Stimulated activated CD8-positive, alpha-beta memory T cell treated with anti-CD3 and anti-CD28 coated beads, Interleukin-12 subunit alpha, Interleukin-12 subunit beta, amount 100 ng/mL, for 1 hour (primary cell): ENCODE data around the gene PCDH9.
"Not testable (repeated sequence)": the region's sequence is repeated elsewhere in the genome, so short reads cannot be mapped to it uniquely, and the experiment has no call there.

Source experiments
- DNase-seq: peaks from one replicate; pipeline ENCODE4 v3.0.0-alpha.2; 2020; ENCODE audit warnings: low read depth

Gene PCDH9

GRCh38 chr13:66265371-66265770, 964.8 kb downstream of the PCDH9 start:
- no peak for DNase-seq

DNA sequence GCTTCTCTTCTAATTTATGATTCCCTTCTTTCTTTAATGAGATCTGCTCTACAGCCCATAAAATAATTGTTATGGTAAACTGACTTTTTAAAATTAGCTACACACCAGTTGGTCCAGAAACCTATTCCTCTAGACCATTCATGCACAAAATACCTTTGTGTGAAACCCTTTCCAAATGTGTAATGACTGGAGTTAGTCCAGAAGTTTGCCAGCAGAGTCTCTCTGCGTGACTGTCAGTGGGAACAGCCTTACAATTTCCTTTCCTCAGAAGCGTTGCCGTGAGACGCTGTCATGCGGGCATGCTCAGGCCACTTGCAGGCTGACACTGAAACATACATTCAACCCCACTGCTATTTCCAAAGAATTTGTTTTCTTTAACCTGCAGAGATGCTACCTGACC, 965.2 kb downstream of the PCDH9 start:
- no peak for DNase-seq

DNA sequence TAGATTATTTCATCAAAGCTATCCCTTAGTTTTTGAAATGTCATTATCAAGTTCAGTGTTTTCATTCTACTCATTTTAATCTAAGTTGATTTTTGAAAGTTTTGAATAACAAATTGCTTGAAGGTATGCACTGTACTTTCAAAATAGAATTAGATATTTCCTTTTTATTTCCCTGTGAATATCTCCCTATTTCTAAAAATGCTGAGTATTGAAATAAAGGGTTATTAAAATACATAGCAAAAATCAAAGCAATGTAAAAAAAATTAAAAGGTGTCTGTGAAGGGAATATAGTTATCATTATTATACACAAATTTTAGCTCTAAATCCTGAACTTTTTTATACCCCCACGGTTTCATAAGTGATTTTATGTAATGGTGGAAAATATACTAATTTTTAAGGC, 967.8 kb downstream of the PCDH9 start:
- DNase-seq = no peak

- not testable (repeated sequence) for DNase-seq
These were observed 970.7 kb downstream of the PCDH9 start for GRCh38 chr13:66259426-66259825.
